Lower leg skin (tissue), 3 donors: Measurements from ENCODE around the gene PJA2.

Experiments
- CTCF ChIP-seq, 3 donors: fragments of 450-650 bp; IDR thresholded peaks; one replicate each; pipeline ENCODE4 v1.5.1; 2016; ENCODE audit warnings: antibody characterized with exemption in 3 of 3, mild to moderate bottlenecking in 3 of 3, moderate library complexity in 2 of 3
- POLR2A ChIP-seq, 2 donors: fragments of 450-650 bp; IDR thresholded peaks; one replicate each; pipeline ENCODE4 v1.6.1; 2016 to 2017; ENCODE audit warnings: antibody characterized with exemption in 2 of 2, mild to moderate bottlenecking in 1 of 2, moderate library complexity in 1 of 2

- TF ChIP-seq CTCF (IDR thresholded peaks at IDR 0.05) = no peak
- no peak for TF ChIP-seq POLR2A (IDR thresholded peaks at IDR 0.05)
Observed at GRCh38 chr5:109300367-109300766, 109.4 kb downstream of the PJA2 start.
